ENCODE data around the gene SLBP.
"Not testable (repeated sequence)": the region's sequence is repeated elsewhere in the genome, so short reads cannot be mapped to it uniquely, and the experiment has no call there.

The SLBP gene

DNA sequence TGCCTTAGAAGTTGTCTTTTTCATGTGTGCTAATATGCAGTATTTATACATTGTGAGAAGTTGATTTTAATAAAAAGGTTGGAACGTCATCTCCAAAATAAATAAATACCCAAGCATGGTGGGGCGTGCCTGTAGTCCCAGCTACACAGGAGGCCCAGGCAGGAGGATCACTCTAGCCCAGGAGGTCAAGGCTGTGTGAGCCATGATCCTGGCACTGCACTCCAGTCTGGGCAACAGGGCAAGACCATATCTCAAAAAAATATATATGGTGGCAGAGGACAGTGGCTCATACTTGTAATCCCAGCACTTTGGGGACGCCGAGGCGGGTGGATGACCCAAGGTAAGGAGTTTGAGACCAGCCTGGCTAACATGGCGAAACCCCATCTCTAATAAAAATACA is 6.4 kb downstream of the SLBP start:
- DNase-seq: no peak

DNA sequence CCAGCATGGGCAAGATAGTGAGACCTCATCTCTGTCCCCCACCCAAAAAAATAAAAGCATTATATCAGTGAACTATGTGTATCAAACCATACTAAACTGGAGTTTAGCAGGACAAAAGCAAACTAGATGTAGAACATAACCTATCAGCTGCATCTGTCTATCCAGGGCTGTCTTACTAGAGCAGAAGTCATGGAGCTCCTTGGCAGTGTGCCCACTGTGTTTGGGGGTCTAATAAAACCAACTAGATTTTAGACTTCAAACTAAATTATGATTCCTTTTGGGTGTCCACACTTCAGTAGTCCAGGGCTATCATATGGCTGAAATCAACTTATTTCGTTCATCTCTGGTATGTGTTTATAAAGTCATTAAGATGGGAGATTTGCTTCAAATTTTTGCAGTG is 8.3 kb downstream of the SLBP start:
- no peak for DNase-seq

DNA sequence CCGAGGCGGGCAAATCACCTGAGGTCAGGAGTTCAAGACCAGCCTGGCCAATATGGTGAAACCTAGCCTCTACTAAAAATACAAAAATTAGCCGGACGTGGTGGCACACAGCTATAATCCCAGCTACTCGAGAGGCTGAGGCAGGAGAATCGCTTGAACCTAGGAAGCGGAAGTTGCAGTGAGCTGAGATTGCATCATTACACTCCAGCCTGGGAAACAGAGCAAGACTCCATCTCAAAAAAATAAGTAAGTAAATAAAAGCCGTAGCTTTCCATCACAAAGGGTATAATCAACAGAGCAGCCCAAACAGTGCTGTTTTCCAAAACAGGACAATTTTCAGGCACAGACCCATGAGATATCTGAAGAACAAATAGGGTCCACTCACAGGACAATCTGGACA is 10.4 kb downstream of the SLBP start:
- DNase-seq: not testable (repeated sequence)

DNA sequence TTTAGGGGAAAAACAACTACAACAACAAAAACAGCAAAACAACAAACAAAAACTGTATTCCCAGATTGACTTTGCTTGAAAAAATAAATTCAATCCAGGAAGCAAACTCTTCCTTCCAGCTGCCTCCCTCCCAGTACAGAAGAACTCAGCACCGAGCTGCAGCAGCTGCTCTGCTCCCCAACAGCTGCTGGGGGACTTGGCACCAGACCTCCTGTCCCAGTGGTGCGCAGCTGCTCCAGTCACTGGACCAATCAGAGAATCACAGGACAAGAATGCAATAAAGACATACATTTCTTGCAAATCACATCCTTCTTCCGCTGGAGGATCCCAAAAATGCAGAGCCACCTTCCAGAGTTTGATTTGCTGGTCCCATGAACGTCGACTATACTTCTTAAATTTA is 16.2 kb downstream of the SLBP start:
- no peak for DNase-seq

DNA sequence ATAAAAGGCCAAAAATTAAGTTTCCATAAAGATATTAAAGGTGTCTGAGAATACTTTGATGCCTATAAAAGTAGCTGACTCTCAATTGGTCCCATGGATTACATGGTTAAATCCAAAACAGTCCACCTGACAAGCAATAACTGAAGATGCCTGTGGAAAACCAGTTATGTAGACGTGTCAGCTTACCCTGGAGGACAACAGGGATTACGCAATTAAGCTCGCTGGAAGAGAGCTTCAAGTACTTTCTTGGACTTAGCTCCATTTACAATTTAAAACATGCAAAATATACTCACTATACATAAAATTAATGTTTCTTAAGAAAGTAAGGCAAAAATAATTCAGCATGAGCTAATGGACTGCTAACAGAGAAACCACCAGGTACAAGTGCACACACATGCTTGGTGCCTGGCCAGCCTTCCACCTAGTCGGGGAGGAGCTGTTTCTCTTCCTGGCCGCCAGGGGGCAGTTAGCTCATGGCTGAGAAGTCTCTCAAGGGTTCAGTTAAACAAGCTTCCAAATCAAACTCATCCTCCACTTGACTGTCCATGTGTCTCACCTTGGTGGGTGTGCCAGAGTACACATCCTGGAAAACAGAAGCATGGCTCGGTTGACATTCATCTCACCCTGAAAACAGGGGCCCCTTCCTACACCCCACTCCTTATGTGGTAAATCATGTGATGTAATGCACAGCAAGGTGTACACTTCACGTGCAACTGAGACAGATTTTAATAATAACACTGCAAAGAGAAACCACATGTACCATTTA is 18.8 kb downstream of the SLBP start:
- peak; percentile 22 for DNase-seq

DNA sequence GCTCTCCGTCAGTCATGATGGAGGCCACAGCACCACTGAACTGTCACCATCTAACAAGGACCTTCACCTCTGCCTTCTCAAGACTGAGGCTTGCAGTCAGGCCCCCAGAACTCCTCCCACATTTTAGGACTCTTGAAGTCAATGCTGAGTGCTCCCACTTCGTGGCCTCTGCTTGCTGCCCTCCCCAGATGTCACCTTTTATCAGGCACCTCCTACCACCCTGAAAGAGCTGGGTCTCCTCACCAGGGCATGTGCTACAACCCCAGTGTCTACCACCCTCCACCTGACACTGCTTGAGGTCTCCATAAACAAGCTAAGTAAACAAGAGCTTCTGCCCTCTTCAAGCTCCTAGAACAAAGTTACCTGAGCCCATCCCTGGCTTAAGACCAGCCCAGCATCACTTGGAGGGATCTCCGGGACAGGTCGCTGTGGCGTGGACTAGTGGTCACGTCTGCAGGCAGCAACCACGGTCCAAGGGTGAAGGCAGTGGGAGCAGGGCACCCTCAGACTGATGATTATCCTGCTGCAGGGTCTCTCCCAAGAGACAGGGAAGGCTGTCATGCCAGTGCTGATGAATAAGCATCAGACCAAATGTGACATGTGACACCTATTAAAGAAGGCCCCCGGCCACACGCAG is 20.3 kb downstream of the SLBP start:
- DNase-seq: no peak

DNA sequence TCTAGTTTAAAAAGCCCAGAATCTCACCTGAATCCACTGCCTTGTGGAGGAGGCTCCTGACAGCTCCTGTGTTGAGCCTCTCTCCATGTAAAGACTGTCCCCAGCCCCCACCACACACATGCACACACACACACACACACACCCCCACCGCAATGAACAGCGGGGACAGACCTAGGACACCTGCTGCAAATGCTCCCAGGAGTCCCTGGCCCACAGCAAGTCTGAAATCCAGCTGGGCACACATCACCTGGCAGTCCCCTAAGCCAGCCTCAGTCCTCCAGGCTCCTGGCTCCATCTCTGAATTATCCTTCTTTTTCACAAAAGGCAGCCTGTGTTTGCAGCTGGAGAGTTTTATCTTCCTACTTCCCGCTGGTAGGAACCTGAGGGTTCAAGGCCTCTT is 21.4 kb downstream of the SLBP start:
- DNase-seq: no peak

DNA sequence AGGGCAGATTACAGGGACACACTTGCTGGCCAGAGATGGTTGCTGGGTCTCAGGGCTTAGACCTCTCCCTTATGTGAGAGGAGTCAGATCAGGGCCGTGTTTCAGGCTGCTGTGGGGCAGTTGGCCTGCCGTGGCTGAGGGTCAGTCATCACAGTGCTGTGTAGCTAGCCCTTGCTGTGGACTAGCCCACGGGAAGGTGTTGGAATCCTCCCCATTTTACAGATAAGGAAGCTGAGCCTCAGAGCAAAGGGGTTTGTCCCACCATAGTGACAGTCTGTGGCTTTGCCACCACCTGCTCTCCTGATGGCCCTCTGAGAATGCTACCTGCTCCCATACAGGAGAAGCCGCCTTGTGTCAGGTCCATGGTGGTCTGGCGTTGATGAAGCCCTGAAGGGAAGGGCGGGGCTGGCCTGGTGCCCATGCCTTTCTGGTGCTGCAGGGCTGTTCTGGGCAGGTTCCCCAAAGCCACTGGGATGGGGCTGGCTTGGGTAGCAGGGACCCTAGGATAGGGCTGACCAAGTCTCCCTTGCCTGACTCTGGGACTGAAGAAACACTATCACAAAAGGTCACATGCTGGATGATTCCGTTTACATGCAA is 25.6 kb downstream of the SLBP start:
- DNase-seq: no peak

DNA sequence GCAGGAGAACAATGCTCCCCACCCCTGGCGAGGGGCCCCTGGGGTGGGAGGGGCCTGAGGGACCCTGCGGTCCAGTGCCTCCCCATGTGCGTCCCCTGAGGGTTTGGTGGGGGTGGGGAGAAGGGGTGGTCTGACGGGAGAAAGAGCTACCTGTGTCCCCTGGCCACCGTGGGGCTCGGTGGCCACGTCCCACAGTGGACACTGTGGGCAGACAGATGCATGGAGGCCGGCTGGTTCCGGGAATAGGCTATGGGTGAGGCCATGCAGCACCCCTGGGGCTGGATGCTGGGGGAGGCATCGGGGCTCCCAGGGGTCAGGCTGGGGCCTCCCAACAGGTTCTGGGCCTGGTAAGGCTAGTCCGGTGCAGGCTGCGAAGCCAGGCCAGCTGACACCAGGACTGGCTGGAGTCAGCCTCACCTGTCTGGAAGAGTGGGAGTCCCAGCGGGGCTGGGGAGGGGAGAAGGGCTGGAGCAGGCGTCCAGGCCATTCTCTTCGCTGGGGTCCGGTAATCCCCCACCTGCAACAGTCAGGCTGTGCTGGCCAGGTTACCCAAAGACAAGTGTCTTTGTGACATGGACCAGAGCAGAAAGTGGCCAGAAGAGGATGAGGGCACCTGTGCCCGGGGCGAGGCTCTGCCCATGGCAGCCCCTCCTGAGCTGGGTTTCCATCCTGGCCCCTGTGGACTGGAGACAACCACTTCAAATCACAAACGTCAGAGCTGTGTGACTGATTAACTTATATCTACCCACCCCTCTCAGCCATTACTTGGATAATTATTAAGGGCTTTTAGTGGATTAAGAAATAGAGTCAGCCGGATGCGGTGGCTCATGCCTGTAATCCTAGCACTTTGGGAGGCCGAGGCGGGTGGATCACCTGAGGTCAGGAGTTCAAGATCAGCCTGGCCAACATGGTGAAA is 26.6 kb downstream of the SLBP start:
- DNase-seq: no peak

DNA sequence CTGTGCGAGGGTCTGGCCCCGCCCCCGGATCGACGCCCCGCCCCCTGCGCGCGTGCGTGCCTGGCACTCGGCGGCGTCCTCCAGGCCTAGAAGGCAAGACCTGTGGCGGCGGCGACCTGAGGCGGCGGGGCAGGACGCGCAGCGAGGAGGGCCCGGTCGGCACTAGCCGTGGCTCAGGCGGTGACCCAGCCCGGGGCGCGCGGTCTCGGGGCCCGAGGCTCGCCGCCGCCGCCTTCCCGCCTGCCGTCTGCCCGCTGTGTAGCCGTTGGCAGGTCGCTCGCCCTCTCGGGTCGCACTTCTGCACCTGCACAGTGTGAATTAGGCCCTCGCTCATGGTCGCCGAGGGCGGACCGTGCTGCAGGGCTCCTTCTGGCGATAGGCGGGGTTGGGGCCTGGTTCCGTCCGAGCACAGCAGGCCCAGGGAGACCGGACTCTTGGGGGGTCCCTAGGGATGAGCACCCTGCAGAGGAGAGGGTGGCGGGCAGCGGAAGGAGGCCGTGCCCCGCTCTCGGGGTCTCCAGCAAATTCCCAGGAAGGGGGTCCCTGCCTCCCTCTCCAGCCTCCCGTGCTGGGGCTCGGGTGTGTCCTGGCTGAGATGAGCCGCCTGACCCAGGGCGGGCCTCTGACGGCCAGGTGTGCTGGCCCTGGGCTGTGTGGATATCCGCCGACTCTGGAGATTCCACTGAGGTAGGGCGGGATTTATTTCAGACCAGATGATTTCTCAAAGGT is 27.4 kb downstream of the SLBP start:
- no peak for DNase-seq

DNA sequence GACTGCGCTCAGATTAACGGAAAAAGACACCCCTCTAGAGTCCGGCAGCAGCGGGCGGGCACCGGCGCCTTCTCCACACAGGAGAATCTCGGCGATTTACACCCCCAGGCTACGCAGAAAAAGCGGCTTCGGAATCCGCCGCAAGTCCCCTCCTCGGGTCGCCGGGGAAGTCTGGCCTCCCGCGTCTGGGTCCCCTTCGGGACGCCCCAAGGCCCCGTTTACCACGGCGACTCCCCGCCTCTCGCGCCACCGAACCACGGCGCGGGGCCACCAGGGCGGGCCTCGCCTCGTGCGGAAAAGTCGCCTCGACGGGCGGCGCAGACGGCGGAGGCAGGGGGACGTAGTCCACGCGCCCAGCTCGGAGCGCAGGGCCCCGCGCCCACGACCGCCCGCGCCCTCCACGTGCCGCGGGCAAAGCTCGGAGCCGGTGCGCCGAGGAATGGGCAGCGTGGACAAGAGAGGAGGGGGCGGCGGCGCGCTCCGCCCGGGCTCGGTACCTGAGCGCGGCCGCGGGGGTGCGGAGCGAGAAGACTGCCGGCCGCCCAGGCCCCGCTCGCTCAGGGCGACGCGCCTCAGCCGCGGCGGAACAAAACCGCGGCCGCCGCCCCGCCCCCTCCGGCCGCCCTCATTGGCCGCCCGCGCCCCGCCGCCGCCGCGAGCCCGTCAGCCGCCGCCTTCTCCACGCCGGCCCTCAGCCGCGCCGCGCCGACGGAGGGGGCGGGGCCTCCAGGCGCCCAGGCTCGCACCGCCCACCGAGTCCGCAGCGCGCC is 28.2 kb downstream of the SLBP start, which contains the start of gene FAM53A:
Gene FAM53A (minus strand): TSS at position 578 of the 770 bp plus-strand sequence. CDS start 15,572 bp downstream, outside the sequence.
- peak; percentile 64 for DNase-seq

DNA sequence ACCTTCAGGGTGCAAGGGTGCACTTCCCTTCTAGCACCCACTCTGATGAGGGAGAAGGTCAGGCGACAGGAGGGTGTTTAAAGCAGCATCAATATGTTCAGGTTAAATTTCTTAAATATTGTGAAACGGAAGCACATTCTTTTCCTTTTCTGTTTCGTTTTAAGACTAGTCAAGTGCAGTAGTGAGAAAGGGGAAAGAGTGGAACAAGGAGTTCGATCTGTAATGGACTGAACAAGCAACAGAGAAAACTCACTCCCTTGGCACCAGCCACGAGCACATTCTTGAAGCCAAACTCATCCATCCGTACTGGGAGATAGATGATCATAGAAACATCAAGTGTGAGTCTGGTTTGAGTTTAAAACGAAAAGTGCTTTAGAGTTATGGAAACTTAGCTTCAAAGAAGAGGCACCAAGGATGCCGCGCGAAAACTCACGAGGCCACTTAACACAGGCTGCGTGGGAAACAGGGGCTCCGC is 28.8 kb downstream of the SLBP start:
- no peak for DNase-seq

DNA sequence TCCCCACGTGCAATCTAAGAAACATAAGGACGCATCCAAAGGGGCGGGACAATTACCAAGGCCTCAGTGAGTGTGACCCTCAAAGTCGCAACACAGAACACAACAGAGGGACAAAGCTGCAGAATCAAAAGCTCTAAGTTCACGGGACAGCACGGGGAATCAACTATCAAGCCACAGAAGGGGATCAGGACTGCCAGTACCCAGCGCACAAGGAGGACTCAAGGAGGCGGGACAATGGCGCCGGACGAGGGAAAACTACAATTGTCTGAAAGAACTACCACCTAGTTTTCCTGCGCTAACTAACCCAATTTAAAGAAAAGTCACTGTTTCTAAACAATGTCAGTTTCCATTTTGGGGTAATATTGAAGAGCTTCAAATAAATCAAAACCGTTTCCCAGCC is 29.3 kb downstream of the SLBP start:
- no peak for DNase-seq

DNA sequence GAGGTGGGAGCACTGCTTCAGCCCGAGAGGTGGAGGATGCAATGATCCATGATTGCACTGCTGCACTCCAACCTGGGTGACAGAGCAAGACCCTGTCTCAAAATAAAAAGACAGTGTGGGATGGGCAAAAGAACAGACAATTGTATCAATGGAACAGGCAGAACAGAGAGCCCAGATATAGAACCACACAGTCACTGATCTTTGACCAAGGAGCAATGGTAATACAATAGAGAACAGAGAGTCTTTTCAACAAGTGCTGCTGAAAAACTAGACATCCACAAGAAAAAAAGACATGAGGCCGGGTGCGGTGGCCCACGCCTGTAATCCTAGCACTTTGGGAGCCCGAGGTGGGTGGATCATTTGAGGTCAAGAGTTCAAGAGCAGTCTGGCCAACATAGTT is 33.9 kb downstream of the SLBP start:
- no peak for DNase-seq

DNA sequence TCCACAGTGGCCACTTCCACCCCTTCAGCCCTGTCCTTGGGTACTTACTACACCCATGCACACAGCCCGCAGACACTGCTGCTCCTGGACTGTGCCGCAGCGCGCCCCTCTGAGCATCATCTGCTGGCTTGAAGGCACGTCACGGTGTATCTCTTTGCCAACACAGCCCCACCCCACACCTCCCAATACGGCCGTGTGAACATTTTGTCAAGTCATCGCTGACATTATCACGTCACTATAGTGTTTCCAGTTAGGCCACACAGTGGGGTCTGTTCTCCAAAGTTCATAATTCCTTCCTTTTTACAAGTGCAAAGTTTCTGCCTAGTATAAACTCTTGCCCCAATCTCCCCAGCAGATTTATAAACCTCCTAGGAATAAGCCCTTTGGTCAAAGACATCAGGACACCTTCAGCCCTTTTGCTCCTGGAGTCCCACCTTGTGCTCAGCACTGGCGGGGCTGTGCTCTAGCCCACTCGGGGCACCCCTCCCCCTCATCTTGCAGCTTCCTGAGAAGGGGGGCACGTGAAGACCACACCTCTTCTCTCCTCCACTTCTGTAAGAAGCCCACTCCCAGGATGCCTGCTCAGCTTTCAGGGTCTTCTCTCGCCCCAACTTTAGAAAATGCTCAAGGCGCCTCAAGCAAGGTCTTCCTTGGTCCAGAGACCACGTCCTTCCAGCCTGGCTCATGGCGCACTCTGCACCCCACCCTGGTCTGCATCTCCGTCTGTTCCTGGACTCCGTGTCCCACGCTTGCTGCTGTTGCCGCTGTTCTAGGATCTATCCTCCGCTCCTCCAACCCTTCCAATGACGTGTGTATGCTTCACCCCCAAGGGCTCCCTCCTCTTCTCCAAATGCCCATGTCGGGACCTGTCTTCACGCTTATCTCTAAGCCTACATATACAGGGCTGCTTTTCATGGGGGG is 35.3 kb downstream of the SLBP start:
- no peak for DNase-seq

DNA sequence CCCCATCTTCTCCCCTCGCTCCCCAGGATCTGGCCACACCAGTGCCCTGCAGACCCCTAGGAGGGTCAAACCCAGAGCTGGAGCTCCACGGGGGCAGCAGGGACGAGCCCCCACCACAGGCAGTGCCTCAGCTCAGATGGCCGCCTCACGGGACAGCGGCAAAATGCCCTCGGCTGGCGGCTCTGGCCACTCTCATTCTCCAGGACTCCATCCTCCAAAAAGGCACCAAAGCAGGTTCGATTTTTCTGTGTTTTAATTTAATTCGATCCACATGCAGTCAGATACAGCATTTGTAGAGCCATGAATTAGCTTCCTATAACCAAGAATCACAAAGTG is 36.3 kb downstream of the SLBP start:
- DNase-seq: no peak

DNA sequence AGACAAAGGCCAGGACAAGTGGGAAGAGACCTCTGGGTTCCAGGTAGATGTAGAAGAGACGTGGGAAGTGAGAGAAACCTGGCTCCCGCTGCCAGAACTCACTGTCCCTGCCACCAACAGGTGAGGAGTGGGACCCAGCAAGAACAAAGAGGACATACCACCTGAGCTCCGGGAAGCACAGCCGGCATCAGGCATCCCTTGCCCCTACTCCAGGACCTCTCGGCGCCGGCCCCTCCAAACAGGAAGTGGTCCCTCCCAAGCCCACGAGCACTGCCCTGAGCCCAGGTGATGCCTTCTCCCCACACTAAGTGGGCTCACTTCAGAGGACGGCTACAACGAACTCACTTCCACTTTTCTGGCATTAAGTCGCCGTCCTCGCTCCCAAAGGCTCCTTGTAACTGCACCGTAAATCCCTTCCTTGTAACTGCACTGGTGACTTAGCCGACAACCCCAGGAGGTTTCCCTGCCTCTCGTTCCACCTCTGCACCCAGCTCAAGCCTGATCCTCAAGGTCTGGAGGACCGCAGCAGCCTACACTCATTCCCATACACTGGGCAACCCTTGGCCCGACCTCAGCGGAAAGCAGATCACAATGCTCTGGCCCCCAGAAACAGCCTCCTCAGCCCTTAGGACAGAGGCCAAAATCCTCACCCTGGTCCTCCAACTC is 36.9 kb downstream of the SLBP start:
- DNase-seq: no peak

DNA sequence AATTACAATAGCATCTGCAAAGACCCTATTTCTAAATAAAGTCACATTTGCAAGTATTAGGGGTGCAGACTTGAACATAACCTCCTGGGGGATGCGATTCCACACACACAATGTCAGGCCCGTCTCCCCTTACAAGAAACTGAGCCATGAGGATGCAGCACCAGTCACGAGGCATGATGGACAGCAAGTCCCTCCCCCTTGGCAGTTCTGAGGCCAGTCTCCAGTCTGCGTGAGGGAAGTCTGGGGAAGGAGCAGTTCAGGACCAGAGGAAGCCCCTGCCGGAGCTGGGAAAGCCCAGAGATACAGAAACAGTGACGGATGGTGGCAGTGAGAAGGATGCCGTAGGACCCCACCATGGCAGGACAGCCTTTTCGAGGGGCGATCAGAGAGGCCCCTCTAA is 37.4 kb downstream of the SLBP start:
- DNase-seq: no peak

DNA sequence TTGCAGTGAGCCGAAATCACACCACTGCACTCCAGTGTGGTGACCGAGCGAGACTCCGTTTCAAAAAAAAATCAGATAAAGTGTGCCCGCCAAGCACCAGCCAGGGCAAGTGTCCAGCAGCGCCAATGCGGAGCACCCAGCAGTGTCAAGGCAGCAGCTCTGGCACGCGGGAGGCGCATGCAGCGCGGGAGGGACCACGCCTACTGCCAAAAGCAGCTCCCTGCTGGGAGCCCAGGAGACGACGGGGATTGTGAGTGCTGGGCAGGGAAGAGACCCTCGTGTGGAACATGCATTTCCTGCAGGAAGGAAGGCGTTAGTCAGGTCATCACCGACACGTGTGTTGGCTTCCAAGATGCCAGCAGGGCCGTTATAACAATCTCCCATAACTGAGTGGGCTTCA is 38.4 kb downstream of the SLBP start:
- no peak for DNase-seq

DNA sequence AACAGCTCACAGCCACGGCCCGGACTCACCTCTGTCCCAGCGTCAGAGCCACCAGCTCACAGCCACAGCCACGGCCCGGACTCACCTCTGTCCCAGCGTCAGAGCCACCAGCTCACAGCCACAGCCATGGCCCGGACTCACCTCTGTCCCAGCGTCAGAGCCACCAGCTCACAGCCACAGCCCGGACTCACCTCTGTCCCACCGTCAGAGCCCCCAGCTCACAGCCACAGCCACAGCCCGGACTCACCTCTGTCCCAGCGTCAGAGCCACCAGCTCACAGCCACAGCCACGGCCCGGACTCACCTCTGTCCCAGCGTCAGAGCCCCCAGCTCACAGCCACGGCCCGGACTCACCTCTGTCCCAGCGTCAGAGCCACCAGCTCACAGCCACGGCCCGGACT is 41.1 kb downstream of the SLBP start:
- not testable (repeated sequence) for DNase-seq

All from NCI-H2081 treated with DMSO at 0.1 percent for 48 hours (cell line).